DND-41 (cell line): Measurements from ENCODE around the gene C1orf141.

Experiments
- CTCF ChIP-seq: IDR thresholded peaks from 2 replicates; pipeline ENCODE4 v1.5.1; 2012; ENCODE audit warnings: borderline replicate concordance, low read length, moderate library complexity, mild to moderate bottlenecking; ENCODE audit not compliant: poor library complexity, severe bottlenecking; ENCODE audit errors: extremely low read depth
- EZH2 ChIP-seq: IDR thresholded peaks from 3 replicates; pipeline ENCODE4 v1.6.1; 2012; ENCODE audit warnings: borderline replicate concordance, low read depth, mild to moderate bottlenecking, moderate library complexity, low read length, inconsistent platforms; ENCODE audit not compliant: severe bottlenecking

- TF ChIP-seq CTCF (no peak), EZH2 (no peak)
Observed at GRCh38 chr1:67169496-67169895, 34.7 kb upstream of the C1orf141 start.
